Sigmoid colon (tissue), 7 donors: ENCODE results near the gene SPDYE2. TPM values are rescaled to one million over a fixed set of nuclear protein-coding genes. Genes with fewer than 3 reads are reported as not detected.
"Not testable (repeated sequence)": the region's sequence is repeated elsewhere in the genome, so short reads cannot be mapped to it uniquely, and the experiment has no call there.

Experiments used
- DNase-seq: peaks from one replicate; pipeline ENCODE4 v3.0.0-alpha.2; 2019
- H3K27ac ChIP-seq, 4 donors: fragments of 200-600 bp; sonication (generic); one replicate each; pipeline ENCODE4 v1.5.1; 2016 to 2019; ENCODE audit warnings: mild to moderate bottlenecking in 1 of 4
- H3K27me3 ChIP-seq, 3 donors: fragments of 200-600 bp; sonication (generic); one replicate each; pipeline ENCODE4 v1.5.1; 2019; ENCODE audit warnings: mild to moderate bottlenecking in 1 of 3
- H3K36me3 ChIP-seq, 4 donors: fragments of 200-600 bp; sonication (generic); one replicate each; pipeline ENCODE4 v1.5.1; 2016 to 2019
- H3K4me1 ChIP-seq, 4 donors: fragments of 200-600 bp; sonication (generic); one replicate each; pipeline ENCODE4 v1.5.1; 2017 to 2019
- H3K4me3 ChIP-seq, 4 donors: fragments of 200-600 bp; sonication (generic); one replicate each; pipeline ENCODE4 v1.5.1; 2017 to 2019; ENCODE audit warnings: mild to moderate bottlenecking in 2 of 4, moderate library complexity in 1 of 4
- H3K9me3 ChIP-seq, 4 donors: fragments of 200-600 bp in 3 of 4; sonication (generic) in 3 of 4; one replicate each; pipeline versions ENCODE4 v1.5.1 to v1.6.1; 2013 to 2019
- WGBS, 2 donors: extraction: QIAGEN DNeasy Blood & Tissue Kit; methylation state at CpG; one replicate each; pipeline ENCODE4 v1.1.7; 2013; 5-methylcytosine and 5-hydroxymethylcytosine counted together
- intact Hi-C: fragments of 100-400 bp; cut with DNase I; formaldehyde crosslinking; loops from one replicate; pipeline ENCODE4 v1.15.1; 2023
- polyA plus RNA-seq, 3 donors: library from polyadenylated mRNA; stranded (reverse); fragments of 200-250 nt; gene quantifications; one replicate each; pipeline ENCODE4 v1.2.3, GENCODE V29; 2013
- total RNA-seq, 4 donors: library from RNA; depleted of rRNA; stranded (reverse); fragments of >200 nt; gene quantifications; one replicate each; pipeline ENCODE4 v1.1.0, GENCODE V29; 2016
- donor health status: healthy with polysubstance abuse.
- donor health status: Bipolar disorder and iron deficiency.
- donor health status: healthy.

SPDYE2 gene
- total and polyA plus RNA-seq, 7 donors = 0.12 TPM; not detected in 6

DNA sequence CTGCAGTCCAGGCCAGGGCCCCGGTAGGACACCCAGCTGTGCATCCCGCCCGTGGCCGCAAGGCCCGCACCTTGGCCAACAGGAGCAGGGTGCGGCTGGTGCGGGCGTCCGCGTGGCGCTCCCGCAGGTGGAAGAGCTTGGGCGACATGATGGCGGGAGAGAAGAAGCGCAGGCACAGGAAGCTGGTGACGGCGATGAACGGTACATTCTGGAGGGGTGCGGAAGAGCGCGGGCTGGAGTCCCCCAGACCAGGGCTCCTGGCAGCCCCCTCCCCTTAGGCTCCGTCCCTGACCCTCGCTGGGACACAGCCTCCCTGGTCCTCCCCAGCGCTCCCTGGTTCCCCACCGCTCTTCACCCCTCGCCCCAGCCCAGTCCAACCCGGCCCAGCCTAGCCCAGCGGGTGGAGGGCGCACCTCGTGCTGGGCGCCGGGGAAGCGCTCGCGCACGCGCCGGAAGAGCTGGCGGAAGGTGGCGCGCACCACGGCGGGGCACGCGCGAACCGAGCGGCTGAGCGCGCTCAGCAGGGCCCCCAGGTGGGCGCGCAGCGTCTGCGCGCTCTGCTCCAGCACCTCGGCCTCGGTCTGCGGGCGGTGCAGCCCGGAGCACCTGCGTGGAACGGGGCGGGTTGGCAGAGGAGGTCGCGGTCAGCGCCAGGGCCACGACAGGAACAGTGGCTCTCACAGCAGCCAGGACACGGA lies 42.8 kb downstream of the SPDYE2 start:
- H3K27ac ChIP-seq, H3K4me1 ChIP-seq, H3K27me3 ChIP-seq, intact Hi-C loops, DNase-seq, H3K36me3 ChIP-seq, H3K4me3 ChIP-seq, H3K9me3 ChIP-seq: not testable (repeated sequence)
- no CpG with 5 or more reads among the region's 68 CpGs for WGBS, 2 donors

DNA sequence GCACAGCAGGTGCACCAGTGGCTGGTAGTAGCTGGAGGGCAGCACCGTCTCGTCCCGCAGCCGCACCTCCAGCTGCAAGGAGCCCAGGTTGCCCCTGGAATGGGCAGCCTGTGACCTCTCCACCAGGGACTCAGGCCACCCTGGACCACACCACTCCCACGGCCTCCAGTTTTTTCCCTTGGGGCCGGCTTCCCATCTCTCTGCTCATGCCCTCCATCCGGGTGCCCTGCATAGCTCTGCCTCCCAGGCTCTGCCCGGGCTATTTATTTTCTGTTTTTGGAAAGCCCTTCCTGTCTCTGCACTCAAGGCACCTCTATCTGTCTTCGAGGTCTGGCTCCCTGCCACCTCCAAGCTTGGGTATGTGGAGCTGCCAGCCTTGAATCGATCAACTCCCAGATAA lies 45.0 kb downstream of the SPDYE2 start:
- 85 to 87% methylated on average over 4 of the region's 10 CpGs for WGBS, 2 donors
- DNase-seq = peak; percentile 5

DNA sequence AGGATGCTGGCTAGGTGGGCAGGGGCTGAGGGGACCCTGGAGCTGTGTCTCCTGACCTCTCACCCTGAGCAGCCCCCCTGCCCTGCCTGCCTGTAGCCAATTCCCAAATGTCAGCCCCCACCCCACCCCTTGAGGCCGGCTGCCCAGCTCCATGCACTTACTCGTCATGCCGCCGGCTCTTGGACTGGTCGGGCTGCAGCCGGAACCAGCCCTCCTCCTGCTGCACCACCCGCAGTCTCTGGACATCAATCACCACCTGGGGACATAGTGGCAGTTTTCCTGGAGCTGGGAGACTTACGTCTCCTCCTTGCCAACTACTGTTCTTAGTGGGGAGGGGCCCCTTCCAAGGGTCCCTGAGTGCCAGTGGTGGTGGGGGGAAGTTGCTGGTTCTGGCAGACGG lies 48.7 kb downstream of the SPDYE2 start:
- H3K36me3 ChIP-seq, H3K4me1 ChIP-seq, H3K27me3 ChIP-seq, DNase-seq, H3K27ac ChIP-seq, intact Hi-C loops, H3K4me3 ChIP-seq, H3K9me3 ChIP-seq: not testable (repeated sequence)
- WGBS, 2 donors = no CpG with 5 or more reads among the region's 9 CpGs

More for the DNA sequence above, 45.0 kb downstream of the SPDYE2 start:
- intact Hi-C loops, H3K9me3 ChIP-seq, H3K27ac ChIP-seq, H3K27me3 ChIP-seq, H3K4me3 ChIP-seq, H3K36me3 ChIP-seq, H3K4me1 ChIP-seq: not testable (repeated sequence)

DNA sequence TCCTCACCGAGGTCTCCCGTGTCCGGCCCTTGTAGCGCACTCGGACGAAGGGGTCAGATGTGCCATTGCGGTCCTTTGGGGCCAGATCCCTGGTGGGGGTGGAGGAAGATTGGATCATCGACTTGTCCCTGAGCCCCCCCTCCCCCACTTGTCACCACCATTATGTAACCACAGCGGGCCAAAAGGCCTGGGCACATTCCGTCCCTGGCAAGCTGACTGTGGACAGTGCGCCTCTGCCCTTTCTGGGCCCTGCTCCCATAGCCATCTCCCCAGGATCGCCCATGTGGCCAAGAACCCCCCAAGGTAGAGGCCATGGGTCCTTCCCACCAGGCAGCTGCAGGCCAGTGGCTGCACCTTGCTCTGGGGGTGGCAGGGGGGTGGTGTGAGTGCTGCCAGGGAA lies 51.3 kb downstream of the SPDYE2 start:
- intact Hi-C loops, H3K4me1 ChIP-seq, H3K27me3 ChIP-seq, H3K4me3 ChIP-seq, DNase-seq, H3K9me3 ChIP-seq, H3K36me3 ChIP-seq, H3K27ac ChIP-seq: not testable (repeated sequence)
- WGBS, 2 donors = no CpG with 5 or more reads among the region's 12 CpGs

- 55 to 80% methylated on average over 5 of the region's 19 CpGs for WGBS, 2 donors
- DNase-seq, H3K4me3 ChIP-seq, H3K36me3 ChIP-seq, H3K4me1 ChIP-seq, intact Hi-C loops, H3K27me3 ChIP-seq, H3K9me3 ChIP-seq, H3K27ac ChIP-seq: not testable (repeated sequence)
These were observed 53.6 kb downstream of the SPDYE2 start for GRCh38 chr7:102604431-102605145.

GRCh38 chr7:102606848-102607247 lies 55.8 kb downstream of the SPDYE2 start:
- intact Hi-C loops, H3K27ac ChIP-seq, H3K4me1 ChIP-seq, DNase-seq, H3K9me3 ChIP-seq, H3K36me3 ChIP-seq, H3K27me3 ChIP-seq, H3K4me3 ChIP-seq: not testable (repeated sequence)
- WGBS, 2 donors = no CpG with 5 or more reads among the region's 5 CpGs

DNA sequence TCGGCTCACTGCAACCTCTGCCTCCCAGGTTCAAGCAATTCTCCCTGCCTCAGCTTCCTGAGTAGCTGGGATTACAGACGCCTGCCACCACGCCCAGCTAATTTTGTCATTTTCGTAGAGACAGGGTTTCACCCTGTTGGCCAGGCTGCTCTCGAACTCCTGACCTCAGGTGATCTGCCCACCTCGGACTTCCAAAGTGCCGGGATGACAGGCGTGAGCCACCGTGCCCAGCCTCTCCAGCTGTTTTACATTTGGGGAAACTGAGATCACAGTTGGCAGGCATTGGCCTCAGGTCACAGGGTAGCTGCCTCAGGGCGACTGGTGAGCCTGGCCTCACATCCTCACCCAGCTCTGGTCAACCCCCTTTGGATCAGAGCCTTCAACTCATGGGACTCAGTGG lies 58.7 kb downstream of the SPDYE2 start:
- H3K27ac ChIP-seq, H3K27me3 ChIP-seq, H3K4me3 ChIP-seq, H3K36me3 ChIP-seq, H3K9me3 ChIP-seq, H3K4me1 ChIP-seq, intact Hi-C loops: not testable (repeated sequence)
- 62 to 88% methylated on average over 5 of the region's 10 CpGs for WGBS, 2 donors
- DNase-seq = peak; percentile 22

- no CpG with 5 or more reads among the region's 7 CpGs for WGBS, 2 donors
- peak overlapping the region in 1 of 4 donors; percentile 45 for H3K27ac ChIP-seq
- intact Hi-C loops, H3K27me3 ChIP-seq, H3K9me3 ChIP-seq, H3K4me1 ChIP-seq, H3K4me3 ChIP-seq, H3K36me3 ChIP-seq: not testable (repeated sequence)
- DNase-seq = peak; percentile 14
These were observed 59.4 kb downstream of the SPDYE2 start for GRCh38 chr7:102610441-102610840.

- H3K4me1 ChIP-seq, H3K27me3 ChIP-seq, H3K4me3 ChIP-seq, H3K9me3 ChIP-seq, intact Hi-C loops, H3K36me3 ChIP-seq, DNase-seq, H3K27ac ChIP-seq: not testable (repeated sequence)
- no CpG with 5 or more reads among the region's 30 CpGs for WGBS, 2 donors
These were observed 60.1 kb downstream of the SPDYE2 start for GRCh38 chr7:102611013-102611674.

GRCh38 chr7:102611675-102612325 lies 60.8 kb downstream of the SPDYE2 start:
- WGBS, 2 donors = 50% methylated on average over 7 to 8 of the region's 10 CpGs
- Histone ChIP-seq H3K27ac (peak overlapping the region in 3 of 4 donors; percentile 48 to 71 (median 69)), H3K4me3 (peak overlapping the region in 1 of 4 donors; percentile 15)
- intact Hi-C loops, H3K4me1 ChIP-seq, H3K9me3 ChIP-seq, H3K27me3 ChIP-seq, H3K36me3 ChIP-seq: not testable (repeated sequence)
- DNase-seq = peak; percentile 64
